Activated CD8-positive, alpha-beta T cell treated with anti-CD3 and anti-CD28 coated beads for 36 hours (primary cell): ENCODE measurements around the gene SKI. TPM values are rescaled to one million over a fixed set of nuclear protein-coding genes. Genes with fewer than 3 reads are reported as not detected.

Experiments used
- ATAC-seq: fragments of 200-7000 bp; cut with Tn5 transposase; one replicate; pipeline ENCODE4 v1.10.0; 2021; ENCODE audit warnings: mild to moderate bottlenecking, moderate library complexity
- CTCF ChIA-PET: fragments of 350-600 bp; sonication (Branson Sonifier 250); formaldehyde crosslinking; loops from one replicate; lab custom pipeline; 2021; ENCODE audit warnings: antibody characterized with exemption; lab: Charles Lee
- POLR2A ChIA-PET: fragments of 350-600 bp; sonication (Branson Sonifier 250); formaldehyde crosslinking; loops from one replicate; lab custom pipeline; 2021; ENCODE audit warnings: antibody characterized with exemption; lab: Charles Lee
- DNase-seq: peaks from one replicate; pipeline ENCODE4 v3.0.0-alpha.2; 2020
- H3K27ac Mint-ChIP-seq: one replicate; pipeline ENCODE4 v1.8.0; 2021; ENCODE audit warnings: mild to moderate bottlenecking, mixed read lengths
- H3K27me3 Mint-ChIP-seq: one replicate; pipeline ENCODE4 v1.8.0; 2021; ENCODE audit warnings: mixed read lengths
- H3K36me3 Mint-ChIP-seq: one replicate; pipeline ENCODE4 v1.8.0; 2021; ENCODE audit warnings: low read depth, mixed read lengths
- H3K4me1 Mint-ChIP-seq: one replicate; pipeline ENCODE4 v1.8.0; 2021; ENCODE audit warnings: low read depth, mixed read lengths
- H3K4me3 Mint-ChIP-seq: one replicate; pipeline ENCODE4 v1.8.0; 2021; ENCODE audit warnings: mild to moderate bottlenecking, moderate library complexity, mixed read lengths
- H3K9me3 Mint-ChIP-seq: one replicate; pipeline ENCODE4 v1.8.0; 2021; ENCODE audit warnings: mixed read lengths
- CTCF ChIP-seq: fragments of 200-600 bp; IDR thresholded peaks from one replicate; pipeline ENCODE4 v1.8.0; 2022; ENCODE audit warnings: antibody characterized with exemption, mild to moderate bottlenecking
- intact Hi-C: fragments of 100-400 bp; cut with micrococcal nuclease; formaldehyde crosslinking; loops from one replicate; pipeline ENCODE4 v1.10.0; 2022
- total RNA-seq, 2 experiments: library from RNA; stranded (reverse); gene quantifications; one replicate each; pipeline ENCODE4 v1.2.3, GENCODE V29; 2021

Gene SKI
- total RNA-seq, 2 experiments from 2014 or later = 27.5 to 28.3 TPM

GRCh38 chr1:2341706-2342383 is 113.7 kb downstream of the SKI start:
- H3K9me3 Mint-ChIP-seq = no peaks in the 10 kb centered on the region
- H3K36me3 Mint-ChIP-seq = no peaks in the 10 kb centered on the region
- no peak overlapping the region for H3K27ac Mint-ChIP-seq
- ATAC-seq = no peak
- ChIA-PET CTCF (no interaction called here), POLR2A (no interaction called here)
- H3K27me3 Mint-ChIP-seq = no peaks in the 10 kb centered on the region
- no peaks in the 10 kb centered on the region for H3K4me1 Mint-ChIP-seq
- DNase-seq = no peak
- no peak overlapping the region for H3K4me3 Mint-ChIP-seq
- intact Hi-C loops = no loop called here
- TF ChIP-seq CTCF = no peak

GRCh38 chr1:2342384-2343022 is 114.4 kb downstream of the SKI start:
- DNase-seq (no peak), ATAC-seq (no peak)
- Mint-ChIP-seq H3K36me3 (no peaks in the 10 kb centered on the region), H3K27ac (no peak overlapping the region), H3K4me3 (no peak overlapping the region), H3K4me1 (no peaks in the 10 kb centered on the region), H3K27me3 (no peaks in the 10 kb centered on the region), H3K9me3 (no peaks in the 10 kb centered on the region)
- TF ChIP-seq CTCF = no peak
- CTCF ChIA-PET = no interaction called here
- intact Hi-C loops = no loop called here
- POLR2A ChIA-PET = no interaction called here

GRCh38 chr1:2343023-2343935 is 115.2 kb downstream of the SKI start:
- DNase-seq (no peak), ATAC-seq (no peak)
- H3K27ac Mint-ChIP-seq = no peak overlapping the region
- H3K9me3 Mint-ChIP-seq = no peaks in the 10 kb centered on the region
- ChIA-PET POLR2A (no interaction called here), CTCF (no interaction called here)
- no peaks in the 10 kb centered on the region for H3K4me1 Mint-ChIP-seq
- intact Hi-C loops = no loop called here
- no peaks in the 10 kb centered on the region for H3K36me3 Mint-ChIP-seq
- TF ChIP-seq CTCF = no peak
- H3K27me3 Mint-ChIP-seq = no peaks in the 10 kb centered on the region
- H3K4me3 Mint-ChIP-seq = no peak overlapping the region

GRCh38 chr1:2344121-2344681 is 116.1 kb downstream of the SKI start:
- ATAC-seq (no peak), DNase-seq (no peak)
- POLR2A ChIA-PET = no interaction called here
- CTCF ChIA-PET = no interaction called here
- no peak for TF ChIP-seq CTCF
- H3K36me3 Mint-ChIP-seq = no peaks in the 10 kb centered on the region
- H3K4me1 Mint-ChIP-seq = no peaks in the 10 kb centered on the region
- H3K27me3 Mint-ChIP-seq = no peaks in the 10 kb centered on the region
- no peaks in the 10 kb centered on the region for H3K9me3 Mint-ChIP-seq
- intact Hi-C loops = no loop called here
- H3K4me3 Mint-ChIP-seq = no peak overlapping the region
- H3K27ac Mint-ChIP-seq = no peak overlapping the region
